Measurements from ENCODE around the gene BTBD9.
"Not testable (repeated sequence)": the region's sequence is repeated elsewhere in the genome, so short reads cannot be mapped to it uniquely, and the experiment has no call there.

BTBD9 gene

GRCh38 chr6:38124224-38124926 lies 515.4 kb downstream of the BTBD9 start:
- DNase-seq: not testable (repeated sequence)

- DNase-seq: no peak
Observed at GRCh38 chr6:38119516-38119915, 520.2 kb downstream of the BTBD9 start.

DNA sequence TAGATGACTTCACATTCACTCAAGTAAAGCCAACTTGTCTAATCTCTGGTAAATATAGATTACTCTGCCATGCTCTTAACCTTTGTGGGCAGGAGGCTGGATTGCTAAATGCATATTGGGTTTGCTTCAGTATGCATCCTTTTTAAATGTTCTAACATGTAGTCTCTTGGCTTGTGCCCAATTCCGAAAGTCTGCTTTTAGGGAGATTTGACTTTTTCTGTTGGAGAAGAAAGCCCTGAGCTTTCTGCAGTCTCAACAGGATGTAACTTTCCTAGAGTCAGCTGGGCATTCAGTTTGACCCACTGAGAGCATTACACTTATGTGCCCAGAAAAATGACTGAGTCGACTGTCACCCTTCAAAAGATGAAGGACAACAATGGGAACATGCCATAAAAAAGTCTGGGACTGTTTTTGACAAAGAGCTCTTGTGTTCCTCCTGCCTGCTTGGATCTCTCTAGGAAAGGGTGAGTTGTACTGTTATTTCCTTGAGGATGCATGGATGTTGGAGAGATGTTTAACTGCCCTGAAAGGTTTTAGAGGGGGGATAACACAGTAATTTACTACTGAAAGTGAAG lies 520.9 kb downstream of the BTBD9 start:
- DNase-seq: no peak

All from nucleus accumbens (tissue), 56 donors.